Suppressor macrophage treated with lipopolysaccharide for 4 hours (primary cell): ENCODE results near the gene CPTP.
A peak's percentile ranks its signal among the peaks of the same experiment; 100 is the strongest.

Experiments used
- DNase-seq: peaks from one replicate; pipeline ENCODE4 v3.0.0-alpha.2; 2020

Gene CPTP

GRCh38 chr1:1324524-1325287 lies at the start of gene CPTP, which contains the start of gene INTS11:
Gene CPTP (plus strand): TSS chr1:1324802. CDS start chr1:1326911, 2,109 bp downstream.
Gene INTS11 (minus strand): TSS chr1:1324660. CDS start chr1:1324608, 52 bp downstream.
- peak; percentile 98 for DNase-seq

DNA sequence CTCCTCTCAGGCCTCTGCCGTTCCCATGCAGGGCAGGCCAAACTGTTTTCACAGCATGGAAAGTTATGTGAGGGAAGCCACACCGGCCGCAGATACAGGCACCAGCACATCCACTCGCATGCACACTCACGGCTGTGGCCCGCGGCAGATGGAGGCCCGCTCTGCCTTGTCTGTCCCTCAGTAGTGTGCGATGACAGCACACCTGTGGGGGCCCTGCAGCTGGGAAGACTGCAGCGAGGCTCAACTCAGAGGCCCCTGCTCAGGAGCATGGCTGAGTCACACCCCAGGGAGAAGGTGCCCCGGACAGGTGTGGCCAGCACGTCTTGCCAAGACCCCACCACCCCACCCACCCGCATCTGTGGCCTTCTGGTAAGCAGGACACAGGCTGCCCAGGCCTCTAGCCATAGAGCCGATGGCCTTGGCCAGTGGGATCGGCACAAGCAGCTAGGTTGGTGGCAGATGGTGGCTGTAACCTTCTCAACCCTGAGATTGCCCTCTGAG lies 49.6 kb upstream of the CPTP start:
- no peak for DNase-seq

DNA sequence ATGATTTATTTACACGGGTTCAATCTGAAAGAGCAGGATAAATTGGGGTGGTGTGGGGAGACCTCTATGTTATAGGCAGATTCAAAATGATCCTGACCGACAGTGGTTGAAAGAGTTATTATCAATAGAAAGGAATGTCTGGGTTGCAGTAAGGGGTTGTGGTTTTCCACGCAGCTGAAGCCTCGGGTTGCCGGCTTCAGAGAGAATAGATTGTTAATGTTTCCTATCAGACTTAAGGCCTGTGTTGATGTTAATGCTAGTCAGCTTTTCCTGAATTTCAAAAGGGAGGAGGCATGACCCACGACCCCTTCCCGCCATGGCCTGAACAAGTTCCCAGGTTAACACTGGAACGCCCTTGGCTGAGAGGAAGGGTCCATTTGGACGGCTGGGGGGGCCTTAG lies 48.8 kb upstream of the CPTP start:
- no peak for DNase-seq

DNA sequence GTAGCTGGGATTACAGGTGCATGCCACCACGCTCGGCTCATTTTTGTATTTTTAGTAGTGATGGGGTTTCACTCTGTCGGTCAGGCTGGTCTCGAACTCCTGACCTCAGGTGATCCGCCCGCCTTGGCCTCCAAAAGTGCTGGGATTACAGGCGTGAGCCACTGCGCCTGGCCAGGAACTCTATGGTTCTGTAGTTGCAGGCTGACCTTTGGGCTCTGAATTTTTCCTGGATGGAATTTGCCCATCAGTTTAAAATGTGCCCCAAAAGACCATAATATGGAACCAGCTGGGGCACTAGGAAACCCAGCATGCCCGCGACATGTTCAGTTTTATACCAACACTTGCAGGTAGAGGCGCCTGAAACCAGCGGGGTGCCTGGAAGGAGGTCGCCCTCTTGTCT lies 46.0 kb upstream of the CPTP start:
- DNase-seq, result no peak

GRCh38 chr1:1279028-1279427 lies 45.6 kb upstream of the CPTP start:
- DNase-seq, result no peak

DNA sequence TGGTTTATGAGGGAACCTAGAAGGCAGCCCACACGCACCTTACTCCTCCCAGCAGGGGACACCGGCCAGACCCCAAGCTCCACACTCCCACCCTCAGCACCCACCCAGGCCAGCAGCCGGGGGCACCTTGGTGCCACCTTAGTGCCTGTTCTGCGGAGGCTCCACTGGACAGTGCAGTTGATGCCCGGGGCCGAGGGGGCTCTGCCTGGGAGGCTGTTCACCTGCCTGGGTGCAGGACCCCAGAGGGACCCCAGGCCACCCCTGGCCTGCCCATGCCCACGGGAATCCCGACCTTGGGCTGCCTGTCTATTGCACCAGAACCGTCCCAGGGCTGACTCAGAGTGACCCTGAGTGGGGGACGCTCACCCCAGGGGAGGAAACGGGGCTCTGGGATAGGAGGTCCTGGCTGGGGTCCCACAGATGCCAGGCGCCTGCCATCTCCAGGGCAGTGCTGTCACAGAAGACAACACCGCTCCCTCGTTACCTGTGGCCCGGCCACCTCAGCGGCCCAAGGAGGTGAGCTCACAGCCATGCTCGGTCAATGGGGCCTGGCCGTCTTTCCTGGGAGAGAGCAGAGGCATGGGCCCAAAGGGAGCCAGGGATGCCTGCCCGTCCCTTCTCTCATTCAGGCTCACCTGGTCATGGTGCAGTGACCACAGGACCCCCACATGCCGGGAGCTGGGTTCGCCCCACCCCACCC lies 43.7 kb upstream of the CPTP start:
- no peak for DNase-seq

DNA sequence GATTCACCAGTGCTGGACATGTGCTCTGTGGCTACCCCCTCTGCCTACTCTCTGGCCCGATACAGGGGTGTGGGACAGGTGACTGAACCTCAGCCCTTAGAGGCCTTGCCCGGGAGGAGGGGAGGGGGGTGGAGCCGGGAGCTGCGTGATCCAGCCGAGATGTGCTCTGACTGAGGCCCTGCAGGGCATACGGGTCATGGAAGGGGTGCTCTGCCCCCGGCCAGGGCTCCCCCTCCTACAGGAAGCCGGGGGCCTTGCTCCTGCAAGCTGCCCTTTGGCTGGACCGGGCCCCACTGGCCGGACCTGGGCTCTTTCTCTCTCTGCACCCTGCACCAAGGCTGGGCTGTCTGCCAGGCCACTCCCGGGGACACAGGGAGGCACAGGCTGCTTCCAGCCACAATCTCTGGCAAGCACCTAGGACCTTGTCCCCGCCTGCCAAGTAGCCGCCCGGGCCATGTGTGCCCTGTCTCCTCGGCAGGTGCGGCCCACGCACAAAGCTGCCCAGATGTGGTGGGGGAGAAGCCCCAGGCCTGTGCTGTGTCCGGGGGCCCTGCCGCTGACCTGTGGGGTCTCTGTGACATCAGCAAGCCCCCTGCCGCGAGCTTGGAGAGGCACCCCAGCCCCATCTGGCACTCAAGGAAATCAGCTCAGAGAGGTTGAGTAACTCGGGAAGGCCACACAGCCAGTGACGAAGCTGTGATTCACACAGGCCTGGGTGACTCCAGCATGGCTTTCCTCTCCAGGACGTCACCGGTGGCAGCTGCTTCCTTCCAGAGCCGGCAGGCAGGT lies 42.9 kb upstream of the CPTP start:
- peak; percentile 66 for DNase-seq

GRCh38 chr1:1282998-1283397 lies 41.6 kb upstream of the CPTP start:
- peak; percentile 37 for DNase-seq

DNA sequence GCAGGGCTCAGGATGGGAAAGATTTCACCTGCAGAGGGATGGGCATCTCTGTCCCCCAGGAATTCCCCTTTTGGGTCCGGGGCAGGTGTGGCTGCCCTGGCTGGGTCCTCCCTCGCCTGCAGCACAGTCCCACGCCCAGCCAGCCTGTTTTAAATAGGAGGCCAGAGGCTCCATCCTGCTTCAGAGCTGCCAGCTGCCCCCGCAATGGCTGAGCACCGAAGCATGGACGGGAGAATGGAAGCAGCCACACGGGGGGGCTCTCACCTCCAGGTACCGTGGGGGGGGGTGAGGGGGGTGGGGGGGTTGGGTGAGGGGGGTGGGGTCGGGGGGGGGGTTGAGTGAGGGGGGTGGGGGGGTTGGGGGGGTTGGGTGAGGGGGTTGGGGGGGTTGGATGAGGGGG lies 40.8 kb upstream of the CPTP start:
- DNase-seq, result no peak

- DNase-seq, result no peak
Observed at GRCh38 chr1:1284221-1285101, 40.1 kb upstream of the CPTP start.

DNA sequence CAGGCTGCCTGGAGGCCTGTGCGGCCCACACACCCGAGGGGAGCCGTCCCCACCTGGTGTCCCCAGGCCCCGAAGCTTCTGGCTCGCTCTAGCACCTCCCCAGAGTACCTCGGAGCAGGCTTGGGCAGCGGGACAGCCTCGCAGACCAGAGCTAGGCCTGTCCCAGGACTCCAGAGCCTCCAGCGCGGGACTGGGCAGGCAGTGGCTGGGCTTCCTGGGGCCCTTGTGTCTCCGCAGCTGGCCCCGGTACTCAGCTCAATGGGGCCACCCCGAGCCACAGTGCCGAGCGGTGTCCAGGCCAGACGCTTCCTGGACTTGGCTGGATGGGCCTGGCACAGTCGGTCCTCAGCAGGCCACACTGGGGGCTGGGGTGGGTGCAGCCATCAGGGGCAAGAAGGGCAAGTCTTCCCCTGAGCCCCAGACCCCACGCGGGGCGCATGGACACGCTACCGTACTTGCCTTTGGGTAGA lies 39.5 kb upstream of the CPTP start:
- DNase-seq, result no peak

DNA sequence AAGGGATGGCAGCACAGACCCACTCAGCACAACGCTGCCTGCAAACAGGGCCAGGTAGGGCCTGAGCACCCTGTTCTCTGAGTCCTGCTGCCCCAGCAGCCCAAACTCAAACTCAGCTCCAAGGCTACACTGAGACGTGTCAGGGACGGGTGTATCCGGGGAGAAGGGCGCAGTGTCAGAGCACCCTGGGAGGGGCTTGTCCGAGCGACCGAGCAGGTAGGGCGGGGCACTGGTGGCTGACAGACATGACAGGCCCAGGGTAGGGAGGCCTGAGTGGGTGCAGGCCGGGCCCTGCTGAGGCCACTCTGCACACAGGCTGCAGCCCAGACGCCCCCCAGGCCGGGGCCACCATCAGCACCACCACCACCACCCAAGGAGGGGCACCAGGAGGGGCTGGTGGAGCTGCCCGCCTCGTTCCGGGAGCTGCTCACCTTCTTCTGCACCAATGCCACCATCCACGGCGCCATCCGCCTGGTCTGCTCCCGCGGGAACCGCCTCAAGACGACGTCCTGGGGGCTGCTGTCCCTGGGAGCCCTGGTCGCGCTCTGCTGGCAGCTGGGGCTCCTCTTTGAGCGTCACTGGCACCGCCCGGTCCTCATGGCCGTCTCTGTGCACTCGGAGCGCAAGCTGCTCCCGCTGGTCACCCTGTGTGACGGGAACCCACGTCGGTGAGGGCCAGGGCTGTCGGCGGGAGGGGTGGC lies 38.8 kb upstream of the CPTP start:
- DNase-seq, result no peak

- no peak for DNase-seq
Observed at GRCh38 chr1:1286313-1287261, 38.0 kb upstream of the CPTP start.

- no peak for DNase-seq
Observed at GRCh38 chr1:1287288-1288110, 37.1 kb upstream of the CPTP start.

DNA sequence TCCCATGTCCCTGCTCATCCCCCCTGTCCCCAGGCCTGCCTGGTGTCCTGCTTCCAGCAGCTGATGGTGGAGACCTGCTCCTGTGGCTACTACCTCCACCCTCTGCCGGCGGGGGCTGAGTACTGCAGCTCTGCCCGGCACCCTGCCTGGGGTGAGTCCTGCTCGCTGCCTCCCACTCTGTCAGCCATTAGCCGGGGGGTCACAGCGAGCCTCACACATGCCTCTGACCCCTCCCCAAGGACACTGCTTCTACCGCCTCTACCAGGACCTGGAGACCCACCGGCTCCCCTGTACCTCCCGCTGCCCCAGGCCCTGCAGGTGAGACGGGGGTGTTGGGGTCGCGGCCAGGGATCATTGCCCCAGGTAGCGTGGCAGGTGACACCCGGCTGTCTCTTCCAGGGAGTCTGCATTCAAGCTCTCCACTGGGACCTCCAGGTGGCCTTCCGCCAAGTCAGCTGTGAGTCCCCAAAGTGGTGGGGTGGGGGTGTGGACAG lies 34.3 kb upstream of the CPTP start:
- peak; percentile 73 for DNase-seq

GRCh38 chr1:1291023-1291528 lies 33.5 kb upstream of the CPTP start:
- DNase-seq, result no peak

- peak; percentile 37 for DNase-seq
Observed at GRCh38 chr1:1291548-1292441, 32.8 kb upstream of the CPTP start.

- no peak for DNase-seq
Observed at GRCh38 chr1:1292442-1292779, 32.2 kb upstream of the CPTP start.
